HG03457 (cell line): ENCODE measurements around the gene IRF1.
A peak's percentile ranks its signal among the peaks of the same experiment; 100 is the strongest.
"Not testable (repeated sequence)": the region's sequence is repeated elsewhere in the genome, so short reads cannot be mapped to it uniquely, and the experiment has no call there.

ENCODE experiments used
- ATAC-seq: cut with Tn5 transposase; IDR thresholded peaks from one replicate; pipeline ENCODE4 v1.9.1; 2021; ENCODE audit warnings: moderate number of reproducible peaks; ENCODE audit not compliant: unreplicated experiment

Gene IRF1, protein sequence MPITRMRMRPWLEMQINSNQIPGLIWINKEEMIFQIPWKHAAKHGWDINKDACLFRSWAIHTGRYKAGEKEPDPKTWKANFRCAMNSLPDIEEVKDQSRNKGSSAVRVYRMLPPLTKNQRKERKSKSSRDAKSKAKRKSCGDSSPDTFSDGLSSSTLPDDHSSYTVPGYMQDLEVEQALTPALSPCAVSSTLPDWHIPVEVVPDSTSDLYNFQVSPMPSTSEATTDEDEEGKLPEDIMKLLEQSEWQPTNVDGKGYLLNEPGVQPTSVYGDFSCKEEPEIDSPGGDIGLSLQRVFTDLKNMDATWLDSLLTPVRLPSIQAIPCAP

DNA sequence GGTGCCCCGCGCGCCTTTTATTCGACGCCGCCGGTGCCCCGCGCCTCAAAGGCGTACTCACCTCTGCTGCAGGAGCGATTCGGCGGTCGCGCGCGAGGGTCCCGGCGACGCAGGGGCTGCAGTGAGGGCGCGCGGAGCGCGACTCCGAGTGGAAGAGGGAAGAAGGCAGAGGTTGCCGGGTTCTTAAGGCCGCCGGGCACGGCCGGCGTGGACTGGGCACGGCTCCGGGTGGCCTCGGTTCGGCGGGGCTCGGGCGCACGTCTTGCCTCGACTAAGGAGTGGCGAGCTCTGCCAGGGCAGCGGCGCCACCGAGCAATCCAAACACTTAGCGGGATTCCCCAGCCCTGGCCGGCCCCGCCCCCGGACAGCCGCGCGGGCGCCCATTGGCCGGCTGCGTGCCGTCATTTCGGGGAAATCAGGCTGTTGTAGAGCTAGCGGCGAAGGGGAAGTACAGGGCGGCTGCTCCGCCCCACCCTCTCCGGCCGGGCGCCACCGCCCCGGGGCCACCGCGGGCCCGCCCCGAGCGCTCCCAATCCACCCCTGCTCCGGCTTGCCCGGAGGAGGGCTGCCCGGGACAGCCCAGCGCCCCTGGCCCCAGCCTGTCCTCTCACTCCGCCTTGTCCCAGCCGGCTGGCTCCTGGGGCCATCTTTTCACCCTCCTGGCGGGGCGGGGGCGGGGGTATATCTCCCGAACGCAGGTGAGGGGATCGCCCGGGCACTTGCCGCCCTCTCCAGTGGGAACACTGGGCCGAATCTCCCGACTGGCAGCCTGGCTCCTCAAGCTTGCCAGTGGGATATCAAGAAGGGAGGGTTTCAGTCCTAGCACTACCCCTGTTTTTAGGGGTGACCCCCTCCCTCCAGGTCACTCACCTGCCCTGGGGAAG lies at the start of gene IRF1:
TSS of gene IRF1 (minus strand) at position 290 of the 884 bp plus-strand sequence. CDS start 1,295 bp downstream, outside the sequence.
- peak; percentile 68 for ATAC-seq

DNA sequence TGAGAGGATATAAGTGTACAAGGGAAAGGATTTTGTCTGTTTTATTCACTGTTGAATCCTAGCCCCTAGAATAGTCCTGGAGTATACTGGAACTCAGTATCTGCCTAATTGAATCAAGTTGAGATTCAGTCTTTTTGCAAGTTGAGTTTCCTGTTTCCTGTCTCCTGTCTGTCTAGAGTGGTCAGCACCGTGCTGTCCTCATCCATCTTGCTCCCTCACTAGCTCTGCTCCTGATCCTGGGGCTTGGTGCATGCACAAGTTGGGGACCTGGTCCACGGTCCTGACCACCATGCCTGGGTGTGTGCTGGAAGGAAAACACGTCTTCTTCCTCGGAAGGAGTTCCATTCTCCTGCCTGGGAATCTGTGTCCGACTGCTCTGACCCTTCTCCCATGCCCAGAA lies 49.6 kb upstream of the IRF1 start:
- no peak for ATAC-seq

DNA sequence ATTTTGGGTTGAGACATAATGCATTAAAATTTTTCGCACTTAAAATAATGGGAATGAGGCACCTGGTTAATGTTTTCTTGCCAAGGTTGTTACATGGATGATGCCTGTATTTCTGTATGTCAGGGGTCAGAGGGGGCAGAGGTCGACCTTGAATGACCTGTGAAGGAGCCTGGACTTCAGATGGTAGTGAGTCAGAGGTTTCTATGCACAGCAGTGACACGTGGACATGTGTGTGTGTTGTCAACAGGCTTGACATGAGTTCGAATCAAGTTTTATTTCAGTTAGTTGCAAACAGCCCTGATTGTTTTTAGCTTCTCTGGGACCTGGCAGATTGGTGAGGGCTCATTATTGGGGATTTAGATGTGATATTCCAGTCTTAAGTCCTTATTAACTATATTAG lies 49.1 kb upstream of the IRF1 start:
- ATAC-seq = no peak

DNA sequence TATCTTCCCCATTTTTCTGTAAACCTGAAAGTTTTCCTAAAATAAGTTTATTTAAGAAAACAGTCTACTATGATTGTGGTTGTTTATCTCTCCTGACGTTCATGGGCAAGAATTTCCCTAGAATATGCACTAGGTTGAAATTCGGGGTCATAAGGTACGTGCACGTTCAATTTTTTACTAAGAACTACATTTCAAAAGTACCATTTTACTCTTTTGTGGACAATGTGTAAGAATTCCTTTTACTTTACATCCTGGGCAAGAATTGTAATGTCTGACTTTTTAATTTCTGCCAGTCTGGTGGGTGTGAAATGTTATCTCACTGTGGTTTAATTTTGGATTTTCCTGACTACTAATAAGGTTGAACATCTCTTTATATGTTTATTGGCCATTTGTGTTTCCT lies 40.4 kb upstream of the IRF1 start:
- no peak for ATAC-seq

DNA sequence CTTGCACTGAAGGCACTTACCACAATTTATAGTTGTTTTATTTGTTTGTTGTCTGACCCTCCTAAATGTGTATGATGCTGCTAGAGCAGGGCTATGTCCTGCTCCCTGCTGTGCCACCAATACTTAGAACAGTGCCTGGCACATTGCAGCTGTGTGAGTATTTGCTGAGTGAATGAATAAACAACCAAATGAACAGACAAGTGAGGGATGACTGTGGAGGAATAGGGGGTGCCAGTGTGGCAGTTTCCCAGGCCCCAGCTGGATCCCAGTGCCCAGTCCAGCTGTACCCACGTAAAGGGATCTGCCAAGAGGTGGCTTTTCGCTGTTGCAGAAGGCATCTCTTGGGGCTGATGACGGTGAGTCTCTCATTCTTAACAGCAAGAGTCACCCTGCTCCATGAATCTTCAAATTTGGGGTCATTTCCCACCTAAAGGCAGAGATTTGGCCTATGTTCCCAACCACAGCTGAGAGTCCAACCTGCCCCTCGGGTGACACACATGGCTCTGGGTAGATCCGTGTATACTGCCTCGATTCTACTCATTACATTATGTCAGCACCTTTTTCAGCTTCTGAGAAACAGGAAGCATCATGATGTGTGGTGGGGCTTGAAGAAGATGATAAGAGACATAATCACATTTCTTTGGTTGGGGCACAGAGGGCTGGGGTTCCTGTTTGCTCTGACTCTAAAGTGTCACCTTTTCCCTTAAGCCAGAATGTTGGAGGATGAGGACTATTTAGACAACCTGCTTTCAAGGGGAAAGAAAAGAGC lies 38.5 kb upstream of the IRF1 start:
- no peak for ATAC-seq

DNA sequence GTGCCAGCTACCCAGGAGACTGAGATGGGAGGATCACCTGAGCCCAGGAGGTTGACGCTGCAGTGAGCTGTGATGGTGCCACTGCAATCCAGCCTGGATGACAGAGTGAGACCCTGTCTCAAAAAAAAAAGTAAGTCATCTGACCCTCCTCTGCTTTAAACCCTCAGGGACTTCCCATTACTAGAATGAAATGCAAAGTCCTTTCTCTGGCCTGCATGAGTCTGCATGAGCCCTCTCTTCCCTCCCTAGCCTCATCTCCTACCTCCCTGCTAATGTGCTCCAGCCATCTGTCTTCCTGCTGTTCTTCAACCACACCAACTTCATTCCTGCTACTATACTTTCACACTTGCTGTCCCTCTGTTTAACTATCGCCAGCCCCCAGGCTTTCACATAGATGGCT lies 37.4 kb upstream of the IRF1 start:
- no peak for ATAC-seq

DNA sequence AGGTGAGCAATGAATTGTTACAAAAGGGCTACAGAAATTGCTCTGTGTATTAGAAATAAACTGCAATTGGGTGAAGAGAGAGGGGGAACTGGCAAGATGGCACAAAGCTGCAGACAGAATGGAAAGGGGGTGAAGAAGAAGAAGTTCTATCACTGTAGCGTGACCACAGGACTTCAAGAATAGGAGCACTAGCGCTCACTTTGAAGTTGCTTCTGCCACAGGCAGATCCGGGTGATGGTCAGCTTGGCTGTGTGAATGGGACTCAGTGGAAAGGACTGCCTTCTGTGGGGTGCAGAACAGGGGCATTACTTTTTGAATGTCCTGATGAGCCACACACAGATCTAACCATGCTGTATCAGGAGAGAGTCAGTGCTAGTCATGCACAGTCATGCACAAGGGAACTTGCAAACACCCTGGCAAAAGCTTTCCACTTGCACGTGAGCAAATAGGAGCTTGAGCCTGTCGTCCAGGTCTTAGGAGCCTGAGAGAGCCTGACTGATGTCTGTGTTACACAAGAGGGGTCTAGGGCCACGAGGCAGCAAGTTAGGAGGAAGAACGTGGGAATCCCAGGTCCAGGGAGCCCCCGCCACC lies 36.5 kb upstream of the IRF1 start:
- ATAC-seq = no peak

DNA sequence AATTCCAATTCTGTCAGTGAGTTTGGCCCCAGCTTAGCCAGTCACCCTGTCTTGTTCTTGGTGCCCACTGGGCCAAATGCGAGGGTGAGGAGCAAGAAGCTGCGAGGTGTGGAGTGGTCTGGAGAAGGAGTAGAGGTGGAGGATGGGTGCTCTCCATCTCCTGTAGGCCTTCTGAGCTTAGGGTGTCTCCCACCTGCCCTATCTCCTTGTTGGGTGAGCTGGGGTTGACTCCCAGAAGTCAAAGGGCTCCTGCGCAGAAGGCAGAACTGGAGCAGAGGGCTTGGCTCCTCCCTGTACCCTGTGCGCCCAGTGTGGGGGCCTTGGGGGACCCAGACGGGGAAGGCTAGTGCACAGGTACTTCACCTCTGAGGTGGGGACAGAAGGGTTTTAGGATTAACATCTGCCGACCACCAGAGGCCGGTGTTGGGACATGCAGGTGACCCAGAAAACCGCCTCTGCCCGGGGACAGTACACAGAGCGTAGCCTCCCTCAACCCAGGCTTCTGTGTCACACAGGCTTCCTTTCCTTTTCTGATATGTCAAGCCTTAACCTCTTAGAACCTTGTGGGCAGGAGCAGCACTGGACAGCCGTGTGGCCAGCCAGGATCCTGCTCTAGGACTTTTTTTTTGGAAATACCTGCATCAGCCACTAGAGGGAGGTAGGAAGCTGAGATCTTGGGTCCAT lies 35.9 kb upstream of the IRF1 start:
- ATAC-seq = no peak

DNA sequence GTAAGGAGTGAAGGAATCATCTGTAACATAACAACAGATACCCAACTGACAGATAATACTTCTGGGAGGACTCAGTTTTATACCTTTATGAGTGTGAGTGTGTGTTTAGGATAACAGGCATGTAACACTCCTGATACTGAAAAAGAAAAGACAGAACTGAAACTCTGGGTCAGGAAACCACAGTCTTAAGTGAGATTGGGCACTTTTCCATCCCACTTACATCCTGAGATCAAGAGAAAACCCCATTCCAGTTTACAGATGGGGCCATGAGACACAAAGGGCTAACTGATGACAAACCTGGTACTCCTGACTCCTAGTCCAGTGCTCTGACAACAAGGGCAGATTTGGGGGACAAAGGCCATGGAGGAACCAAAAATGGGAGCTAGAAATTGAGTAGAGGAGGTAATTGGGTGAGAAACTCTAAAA lies 34.7 kb upstream of the IRF1 start:
- ATAC-seq = peak; percentile 48

DNA sequence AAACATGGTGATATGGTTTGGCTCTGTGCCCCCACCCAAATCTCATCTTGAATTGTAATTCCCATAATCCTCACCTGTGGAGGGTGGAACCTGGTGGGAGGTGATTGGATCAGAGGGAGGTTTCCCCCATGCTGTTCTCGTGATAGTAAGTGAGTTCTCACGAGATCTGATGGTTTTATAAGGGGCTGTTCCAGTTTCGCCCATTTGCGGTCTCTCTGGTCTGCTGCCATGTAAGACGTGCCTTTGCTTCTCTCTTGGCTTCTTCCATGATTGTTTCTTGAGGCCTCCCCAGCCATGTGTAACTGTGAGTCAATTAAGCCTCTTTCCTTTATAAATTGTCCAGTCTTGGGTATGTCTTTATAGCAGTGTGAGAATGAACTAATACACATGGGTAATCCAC lies 34.3 kb upstream of the IRF1 start:
- not testable (repeated sequence) for ATAC-seq

DNA sequence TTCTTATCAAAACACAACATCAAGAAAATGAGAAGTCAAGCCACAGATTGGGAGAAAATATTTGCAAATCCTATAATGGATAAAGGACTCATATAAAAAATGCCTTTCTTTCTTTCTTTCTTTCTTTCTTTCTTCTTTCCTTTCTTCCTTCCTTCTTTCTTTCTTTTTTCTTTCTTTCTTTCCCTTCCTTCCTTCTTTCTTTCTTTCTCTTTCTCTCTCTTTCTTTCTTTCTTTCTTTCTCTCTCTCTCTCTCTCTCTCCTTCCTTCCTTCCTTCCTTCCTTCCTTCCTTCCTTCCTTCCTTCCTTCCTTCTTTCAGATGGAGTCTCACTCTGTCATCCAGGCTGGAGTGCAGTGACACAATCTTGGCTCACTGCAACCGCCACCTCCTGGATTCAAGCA lies 31.5 kb upstream of the IRF1 start:
- not testable (repeated sequence) for ATAC-seq

DNA sequence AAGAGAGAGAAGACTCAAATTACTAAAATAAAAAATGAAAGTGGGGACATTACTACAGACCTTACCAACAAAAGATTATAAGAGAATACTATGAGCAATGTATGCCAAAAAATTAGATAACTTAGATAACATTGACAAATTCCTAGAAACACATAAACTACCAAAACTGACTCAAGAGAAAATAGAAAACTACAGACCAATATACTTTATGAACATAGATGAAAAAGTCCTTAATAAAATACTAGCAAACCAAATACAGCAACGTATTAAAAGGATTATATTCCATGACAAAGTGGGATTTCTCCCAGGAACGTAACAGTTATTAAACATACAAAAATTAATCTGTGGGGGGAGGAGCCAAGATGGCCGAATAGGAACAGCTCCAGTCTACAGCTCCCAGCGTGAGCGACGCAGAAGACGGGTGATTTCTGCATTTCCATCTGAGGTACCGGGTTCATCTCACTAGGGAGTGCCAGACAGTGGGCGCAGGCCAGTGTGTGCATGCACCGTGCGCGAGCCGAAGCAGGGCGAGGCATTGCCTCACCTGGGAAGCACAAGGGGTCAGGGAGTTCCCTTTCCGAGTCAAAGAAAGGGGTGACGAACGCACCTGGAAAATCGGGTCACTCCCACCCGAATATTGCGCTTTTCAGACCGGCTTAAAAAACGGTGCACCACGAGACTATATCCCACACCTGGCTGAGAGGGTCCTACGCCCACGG lies 23.2 kb upstream of the IRF1 start:
- not testable (repeated sequence) for ATAC-seq

DNA sequence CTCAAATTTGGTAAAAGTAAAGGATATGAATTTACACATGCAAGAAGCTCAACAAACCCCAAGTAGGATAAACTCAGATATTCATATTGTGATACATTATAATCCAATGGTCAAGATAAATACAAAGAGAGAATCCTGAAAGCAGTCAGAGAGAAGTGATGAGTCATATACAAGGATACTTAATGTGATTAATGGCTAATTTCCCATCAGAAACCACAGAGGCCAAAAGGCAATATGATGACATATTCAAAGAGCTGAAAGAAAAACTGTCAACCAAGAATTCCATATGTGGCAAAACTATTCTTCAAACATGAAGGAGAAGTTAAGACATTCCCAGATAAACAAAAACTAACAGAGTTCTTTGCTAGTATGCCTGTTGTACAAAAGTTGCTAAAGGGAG lies 19.5 kb upstream of the IRF1 start:
- ATAC-seq = no peak

DNA sequence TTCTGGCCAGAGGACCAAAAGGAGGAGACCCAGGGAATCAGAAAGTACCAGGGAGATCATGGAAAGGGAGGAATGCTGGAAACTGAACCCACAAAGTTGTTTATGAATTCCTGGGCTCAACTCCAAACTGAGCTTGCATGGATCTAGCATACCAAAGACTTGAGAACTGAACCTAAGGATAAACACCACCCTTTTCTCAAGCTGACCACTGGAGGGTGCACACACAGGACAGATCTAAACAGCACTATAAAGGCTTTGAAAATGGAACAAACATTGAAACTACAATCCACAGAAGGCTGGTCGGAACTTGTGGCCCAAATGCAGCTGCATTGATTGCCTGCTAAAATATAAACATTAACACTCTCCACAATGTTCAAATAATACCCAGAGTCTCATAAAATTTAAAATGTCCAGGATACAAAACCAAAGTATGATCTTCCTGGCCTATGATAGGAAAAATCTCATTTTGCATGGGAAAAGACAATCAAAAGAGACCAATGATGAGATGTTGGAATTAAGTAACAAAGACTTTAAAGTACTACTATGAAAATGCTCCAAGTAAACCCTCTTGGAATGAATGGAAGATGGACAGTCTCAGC lies 15.6 kb upstream of the IRF1 start:
- peak; percentile 61 for ATAC-seq

DNA sequence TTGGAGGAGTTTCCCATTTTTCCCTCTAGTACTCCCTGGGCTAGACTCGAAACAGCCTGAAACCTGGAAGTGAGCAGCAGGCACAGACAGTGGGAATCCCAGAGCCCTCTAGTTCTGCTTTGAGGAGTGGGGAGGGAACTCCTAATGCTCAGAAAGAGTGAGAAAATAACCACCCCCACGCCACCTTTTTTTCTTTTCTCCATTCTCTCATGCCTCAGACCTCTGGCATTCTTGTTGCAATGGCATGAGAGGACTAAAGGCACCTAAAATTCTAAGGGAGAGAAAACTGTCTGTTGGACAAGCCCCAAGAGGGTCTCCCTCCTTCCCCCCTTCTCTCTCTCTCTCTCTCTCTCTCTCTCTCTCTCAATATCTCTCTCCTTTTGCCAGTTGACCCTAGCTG lies 15.1 kb upstream of the IRF1 start:
- ATAC-seq = no peak

DNA sequence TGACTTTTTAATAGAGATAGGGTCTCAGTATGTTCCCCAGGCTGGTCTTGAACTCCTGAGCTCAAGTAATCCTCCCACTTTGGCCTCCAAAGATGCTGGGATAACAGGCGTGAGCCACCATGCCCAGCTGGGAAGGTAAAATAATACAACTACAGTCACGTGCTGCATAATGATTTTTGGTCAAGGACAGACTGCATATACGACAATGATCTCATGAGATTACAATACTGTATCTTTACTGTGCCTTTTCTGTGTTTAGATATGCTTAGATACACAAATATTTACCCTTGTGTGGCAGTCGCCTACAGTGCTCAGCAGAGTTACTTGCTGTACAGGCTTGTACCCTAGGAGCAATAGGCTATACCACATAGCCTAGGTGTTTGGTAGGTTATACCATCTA lies 14.2 kb upstream of the IRF1 start:
- no peak for ATAC-seq

DNA sequence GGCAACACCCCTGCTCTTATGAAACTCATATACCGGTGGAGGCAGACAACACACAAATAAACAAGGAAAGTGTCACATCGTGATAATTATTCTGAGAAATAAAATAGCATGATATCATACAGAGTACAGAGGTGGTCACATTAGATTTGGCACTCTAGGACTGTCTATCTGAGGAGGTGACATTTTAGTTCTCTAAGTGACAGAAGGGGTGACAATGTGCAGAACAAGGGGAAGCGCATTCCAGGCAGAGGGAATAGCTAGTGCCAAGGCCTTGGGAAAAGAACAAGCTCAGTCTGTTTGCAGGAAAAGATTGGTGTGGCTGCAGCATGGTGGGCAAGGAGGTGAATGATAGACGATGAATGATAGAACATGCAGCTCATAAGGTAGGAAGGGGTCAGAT lies 12.7 kb upstream of the IRF1 start:
- ATAC-seq = no peak

DNA sequence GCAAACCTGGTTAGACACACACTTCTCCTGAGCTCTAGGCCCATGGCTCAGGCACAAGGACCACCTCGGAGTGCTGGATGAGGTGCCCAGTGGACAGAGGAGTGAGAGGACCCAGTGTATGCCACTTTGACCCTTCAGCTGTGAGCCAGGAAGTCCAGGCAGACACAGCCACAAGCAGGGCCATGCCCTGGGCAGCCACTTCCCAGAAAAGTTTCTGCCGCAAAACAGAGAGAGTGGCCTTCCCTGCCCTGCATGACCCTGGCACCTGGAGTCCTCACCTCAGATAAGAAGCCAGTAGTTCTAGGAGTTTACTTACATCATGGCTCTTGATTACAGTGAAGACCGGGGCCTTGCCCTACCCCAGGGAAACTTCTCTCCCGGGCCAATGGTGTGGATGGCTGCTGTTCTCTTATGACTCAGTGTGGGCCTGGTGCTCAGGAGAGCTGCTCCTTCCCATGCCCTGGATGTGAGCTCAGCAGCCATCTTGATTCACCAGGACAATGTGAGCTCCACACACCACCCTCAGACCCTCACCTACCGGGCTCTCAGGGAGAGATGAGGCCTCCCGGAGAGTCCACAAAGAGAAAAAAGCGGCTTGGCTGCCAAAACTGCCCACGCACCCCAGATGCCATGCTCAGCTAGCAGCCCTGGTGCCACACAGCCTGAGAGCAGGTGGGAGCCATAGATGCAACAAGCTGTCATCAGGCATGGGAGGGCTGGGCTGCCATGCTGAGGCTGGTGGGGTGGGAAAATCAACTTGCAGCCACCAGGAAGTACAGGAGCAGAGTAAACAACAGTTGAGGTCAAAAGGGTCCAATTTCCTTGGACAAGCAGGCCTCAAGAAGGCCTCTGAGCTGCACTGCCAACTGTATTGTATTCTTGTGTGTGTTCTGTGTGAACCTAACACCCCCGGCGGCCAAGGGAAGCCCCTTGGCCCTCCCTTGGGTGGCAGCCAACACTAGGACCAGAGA lies 11.7 kb upstream of the IRF1 start:
- ATAC-seq = no peak
